HG03175 (cell line): Measurements from ENCODE around the gene NELFCD.

ENCODE experiments used
- ATAC-seq: cut with Tn5 transposase; IDR thresholded peaks from one replicate; pipeline ENCODE4 v1.9.1; 2021; ENCODE audit warnings: mild to moderate bottlenecking, moderate library complexity; ENCODE audit not compliant: unreplicated experiment

Gene NELFCD

GRCh38 chr20:58993332-58994248 is 12.5 kb downstream of the NELFCD start:
- no peak for ATAC-seq

GRCh38 chr20:58994390-58995159 is 13.5 kb downstream of the NELFCD start:
- ATAC-seq: no peak

- ATAC-seq: no peak
These were observed 14.6 kb downstream of the NELFCD start for GRCh38 chr20:58995461-58996225.

GRCh38 chr20:58996226-58996611 is 15.2 kb downstream of the NELFCD start:
- no peak for ATAC-seq

- ATAC-seq: no peak
These were observed 16.2 kb downstream of the NELFCD start for GRCh38 chr20:58997141-58997770.

GRCh38 chr20:58998656-58999055 is 17.6 kb downstream of the NELFCD start:
- no peak for ATAC-seq

- ATAC-seq: no peak
These were observed 19.3 kb downstream of the NELFCD start for GRCh38 chr20:59000326-59000725.

- ATAC-seq: no peak
These were observed 20.0 kb downstream of the NELFCD start for GRCh38 chr20:59001068-59001448.

GRCh38 chr20:59001449-59002171 is 20.6 kb downstream of the NELFCD start:
- ATAC-seq: no peak

GRCh38 chr20:59002388-59002787 is 21.3 kb downstream of the NELFCD start:
- ATAC-seq: no peak

- no peak for ATAC-seq
These were observed 21.9 kb downstream of the NELFCD start for GRCh38 chr20:59002874-59003399.

GRCh38 chr20:59003836-59004492 is 22.9 kb downstream of the NELFCD start:
- ATAC-seq: no peak

GRCh38 chr20:59004493-59004762 is 23.4 kb downstream of the NELFCD start:
- ATAC-seq: no peak

GRCh38 chr20:59004763-59005522 is 23.9 kb downstream of the NELFCD start:
- ATAC-seq: peak; percentile 67

GRCh38 chr20:59005523-59006166 is 24.6 kb downstream of the NELFCD start:
- no peak for ATAC-seq

GRCh38 chr20:59006167-59006863 is 25.3 kb downstream of the NELFCD start:
- ATAC-seq: no peak

GRCh38 chr20:59006864-59007664 is 26.0 kb downstream of the NELFCD start, which contains the start of gene CTSZ:
TSS of gene CTSZ (minus strand) at chr20:59007254. CDS start at chr20:59007128, 126 bp downstream.
- no peak for ATAC-seq
